Amniotic epithelial cell (primary cell): ENCODE results near the gene GOPC.
"Not testable (repeated sequence)": the region's sequence is repeated elsewhere in the genome, so short reads cannot be mapped to it uniquely, and the experiment has no call there.

Experiments used
- DNase-seq: peaks from one replicate; pipeline ENCODE4 v3.0.0-alpha.2; 2010; ENCODE audit warnings: low read depth

The GOPC gene

GRCh38 chr6:117548797-117549301, 53.5 kb downstream of the GOPC start:
- DNase-seq: peak; percentile 82

- peak; percentile 27 for DNase-seq
These were observed 54.4 kb downstream of the GOPC start for GRCh38 chr6:117547688-117548621.

GRCh38 chr6:117546674-117547073, 55.6 kb downstream of the GOPC start:
- no peak for DNase-seq

GRCh38 chr6:117545161-117545595, 57.1 kb downstream of the GOPC start:
- peak; percentile 77 for DNase-seq

- DNase-seq: no peak
These were observed 57.6 kb downstream of the GOPC start for GRCh38 chr6:117544716-117545115.

GRCh38 chr6:117542493-117542892, 59.8 kb downstream of the GOPC start:
- no peak for DNase-seq

GRCh38 chr6:117540670-117541069, 61.6 kb downstream of the GOPC start:
- DNase-seq: peak; percentile 88

GRCh38 chr6:117538615-117539014, 63.7 kb downstream of the GOPC start:
- no peak for DNase-seq

GRCh38 chr6:117536317-117536716, 66.0 kb downstream of the GOPC start:
- peak; percentile 82 for DNase-seq

- peak; percentile 48 for DNase-seq
These were observed 67.3 kb downstream of the GOPC start for GRCh38 chr6:117534974-117535373.

- no peak for DNase-seq
These were observed 68.5 kb downstream of the GOPC start for GRCh38 chr6:117533775-117534174.

GRCh38 chr6:117531809-117532725, 70.2 kb downstream of the GOPC start:
- peak; percentile 31 for DNase-seq

GRCh38 chr6:117531346-117531745, 71.0 kb downstream of the GOPC start:
- peak; percentile 45 for DNase-seq

- DNase-seq: no peak
These were observed 71.7 kb downstream of the GOPC start for GRCh38 chr6:117530467-117531242.

GRCh38 chr6:117525607-117526006, 76.7 kb downstream of the GOPC start:
- no peak for DNase-seq

GRCh38 chr6:117521791-117522502, 80.4 kb downstream of the GOPC start:
- no peak for DNase-seq

- no peak for DNase-seq
These were observed 81.5 kb downstream of the GOPC start for GRCh38 chr6:117520603-117521395.

GRCh38 chr6:117518870-117519269, 83.4 kb downstream of the GOPC start:
- no peak for DNase-seq

GRCh38 chr6:117517995-117518394, 84.3 kb downstream of the GOPC start:
- DNase-seq: not testable (repeated sequence)

GRCh38 chr6:117515326-117515725, 87.0 kb downstream of the GOPC start:
- DNase-seq: peak; percentile 49
